ENCODE results near the gene NTN3. TPM values are rescaled to one million over a fixed set of nuclear protein-coding genes. Genes with fewer than 3 reads are reported as not detected.

Gene NTN3
- total RNA-seq, 1 donor = 0.36 TPM

- Histone ChIP-seq H3K27ac (ENCODE audit: low read depth, low read length) (no peak overlapping the region), H3K79me2 (ENCODE audit: insufficient read depth, low read length) (peaks cover 58% of the 10 kb centered on the region), H3K9me3 (ENCODE audit: low read depth, low read length) (no peaks in the 10 kb centered on the region), H3K36me3 (ENCODE audit: insufficient read depth, low read length) (peaks cover 4% of the 10 kb centered on the region), H3K27me3 (ENCODE audit: insufficient read depth, low read length) (no peaks in the 10 kb centered on the region), H3K4me3 (ENCODE audit: insufficient read depth, low read length) (no peak overlapping the region), H2AFZ (ENCODE audit: low read length) (no peak overlapping the region), H4K20me1 (ENCODE audit: insufficient read depth, low read length) (peaks cover 26% of the 10 kb centered on the region), H3K4me1 (ENCODE audit: insufficient read depth, low read length) (peaks cover 14% of the 10 kb centered on the region), H3K4me2 (ENCODE audit: insufficient read depth, low read length) (no peak overlapping the region)
- DNase-seq (ENCODE audit: insufficient read length, low spot score, missing footprints) = peak; percentile 76
- no peak for TF ChIP-seq CTCF (IDR thresholded peaks at IDR 0.05; ENCODE audit: extremely low read depth, low read depth, low read length)
Measured at GRCh38 chr16:2486645-2487516, 15.8 kb downstream of the NTN3 start.

DNA sequence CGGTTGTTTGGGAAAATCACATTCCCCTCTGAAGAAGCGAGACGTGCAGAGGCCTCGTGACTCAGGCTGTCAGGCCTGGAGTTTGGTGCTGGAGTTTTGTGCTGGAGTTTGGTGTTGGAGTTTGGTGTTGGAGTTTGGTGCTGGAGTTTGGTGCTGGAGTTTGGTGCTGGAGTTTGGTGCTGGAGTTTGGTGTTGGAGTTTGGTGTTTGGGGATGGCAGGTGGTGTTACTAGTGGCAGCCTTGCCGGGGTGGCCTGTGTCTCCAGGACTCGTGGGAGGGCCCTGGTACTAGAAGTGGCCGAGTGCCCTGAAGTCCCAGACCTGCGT is 16.4 kb downstream of the NTN3 start:
- Histone ChIP-seq H3K4me2 (ENCODE audit: insufficient read depth, low read length) (no peak overlapping the region), H3K9me3 (ENCODE audit: low read depth, low read length) (no peaks in the 10 kb centered on the region), H2AFZ (ENCODE audit: low read length) (no peak overlapping the region), H3K4me3 (ENCODE audit: insufficient read depth, low read length) (no peak overlapping the region), H3K36me3 (ENCODE audit: insufficient read depth, low read length) (peaks cover 4% of the 10 kb centered on the region), H3K27me3 (ENCODE audit: insufficient read depth, low read length) (no peaks in the 10 kb centered on the region), H4K20me1 (ENCODE audit: insufficient read depth, low read length) (peaks cover 26% of the 10 kb centered on the region), H3K79me2 (ENCODE audit: insufficient read depth, low read length) (peaks cover 54% of the 10 kb centered on the region), H3K27ac (ENCODE audit: low read depth, low read length) (no peak overlapping the region), H3K4me1 (ENCODE audit: insufficient read depth, low read length) (peaks cover 14% of the 10 kb centered on the region)
- no peak for TF ChIP-seq CTCF (IDR thresholded peaks at IDR 0.05; ENCODE audit: extremely low read depth, low read depth, low read length)
- DNase-seq (ENCODE audit: insufficient read length, low spot score, missing footprints) = no peak

DNA sequence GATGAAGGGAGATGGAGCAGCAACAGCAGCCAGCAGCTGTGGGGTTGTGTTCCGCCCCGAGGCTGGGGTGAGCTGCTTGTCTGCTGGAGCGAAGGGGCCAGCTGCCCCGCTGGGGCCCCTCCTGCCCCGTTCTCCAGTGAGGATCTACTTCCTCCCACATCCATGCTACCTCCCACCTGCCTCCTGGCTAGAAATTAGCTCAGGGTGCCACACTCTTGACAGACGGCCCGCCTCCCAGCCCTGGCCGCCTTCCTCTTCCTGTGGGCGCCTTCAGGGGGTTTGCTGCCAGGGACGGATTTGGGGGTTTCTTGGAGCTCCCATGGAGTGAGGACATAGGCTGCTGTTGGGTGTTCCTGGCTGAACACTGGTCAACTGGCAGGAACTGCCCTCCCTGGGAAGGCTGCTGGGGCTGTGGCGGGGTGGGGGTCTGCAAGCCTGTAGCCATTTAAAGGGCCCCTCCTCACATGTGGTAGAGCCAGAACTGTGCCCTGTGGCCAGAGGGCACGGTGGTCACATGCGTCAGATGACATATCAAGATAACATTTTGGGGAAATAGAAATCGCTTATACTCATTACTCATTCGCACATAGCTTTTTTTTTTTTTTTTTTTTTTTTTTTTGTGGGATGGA is 16.9 kb downstream of the NTN3 start:
- Histone ChIP-seq H3K4me1 (ENCODE audit: insufficient read depth, low read length) (peaks cover 9% of the 10 kb centered on the region), H3K27me3 (ENCODE audit: insufficient read depth, low read length) (no peaks in the 10 kb centered on the region), H3K27ac (ENCODE audit: low read depth, low read length) (no peak overlapping the region), H3K79me2 (ENCODE audit: insufficient read depth, low read length) (peaks cover 54% of the 10 kb centered on the region), H3K36me3 (ENCODE audit: insufficient read depth, low read length) (peaks cover 4% of the 10 kb centered on the region), H3K4me2 (ENCODE audit: insufficient read depth, low read length) (no peak overlapping the region), H2AFZ (ENCODE audit: low read length) (no peak overlapping the region), H4K20me1 (ENCODE audit: insufficient read depth, low read length) (peaks cover 26% of the 10 kb centered on the region), H3K9me3 (ENCODE audit: low read depth, low read length) (no peaks in the 10 kb centered on the region), H3K4me3 (ENCODE audit: insufficient read depth, low read length) (no peak overlapping the region)
- TF ChIP-seq CTCF (IDR thresholded peaks at IDR 0.05; ENCODE audit: extremely low read depth, low read depth, low read length) = no peak
- DNase-seq (ENCODE audit: insufficient read length, low spot score, missing footprints) = peak; percentile 61

DNA sequence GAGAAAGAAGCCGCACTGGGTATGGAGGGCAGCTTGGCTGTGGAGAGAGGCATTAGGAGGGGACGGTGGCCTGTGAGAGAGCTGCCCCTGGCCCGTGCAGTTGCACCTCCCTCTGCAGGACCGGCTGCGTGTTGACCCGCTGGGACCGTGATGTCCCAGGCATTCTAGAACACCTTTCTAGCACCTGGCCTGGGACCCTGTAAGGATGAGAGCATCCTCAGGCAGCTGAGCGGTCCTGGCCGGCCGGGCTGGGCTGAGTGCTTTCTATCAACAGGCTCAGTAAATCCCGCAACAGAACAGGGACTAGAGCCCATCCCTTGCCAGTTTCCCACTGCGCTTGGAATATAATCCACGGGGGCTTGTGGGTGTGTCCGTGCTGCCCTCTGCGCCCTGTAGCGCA is 18.5 kb downstream of the NTN3 start:
- no peaks in the 10 kb centered on the region for H3K9me3 ChIP-seq (ENCODE audit: low read depth, low read length)
- H3K4me2 ChIP-seq (ENCODE audit: insufficient read depth, low read length) = no peak overlapping the region
- peaks cover 42% of the 10 kb centered on the region for H3K79me2 ChIP-seq (ENCODE audit: insufficient read depth, low read length)
- H3K27ac ChIP-seq (ENCODE audit: low read depth, low read length) = no peak overlapping the region
- peaks cover 22% of the 10 kb centered on the region for H4K20me1 ChIP-seq (ENCODE audit: insufficient read depth, low read length)
- H3K4me1 ChIP-seq (ENCODE audit: insufficient read depth, low read length) = no peaks in the 10 kb centered on the region
- TF ChIP-seq CTCF (IDR thresholded peaks at IDR 0.05; ENCODE audit: extremely low read depth, low read depth, low read length) = no peak
- peaks cover 4% of the 10 kb centered on the region for H3K36me3 ChIP-seq (ENCODE audit: insufficient read depth, low read length)
- no peak overlapping the region for H3K4me3 ChIP-seq (ENCODE audit: insufficient read depth, low read length)
- no peak overlapping the region for H2AFZ ChIP-seq (ENCODE audit: low read length)
- DNase-seq (ENCODE audit: insufficient read length, low spot score, missing footprints) = peak; percentile 49
- H3K27me3 ChIP-seq (ENCODE audit: insufficient read depth, low read length) = no peaks in the 10 kb centered on the region
